LoVo (cell line): Measurements from ENCODE around the gene METTL14.

ENCODE experiments used
- DNase-seq: peaks from one replicate; pipeline ENCODE4 v3.0.0-alpha.2; 2016; ENCODE audit warnings: low spot score

The METTL14 gene

GRCh38 chr4:118734491-118735205 is 49.5 kb downstream of the METTL14 start:
- no peak for DNase-seq

- DNase-seq = no peak
These were observed 51.7 kb downstream of the METTL14 start for GRCh38 chr4:118736900-118737299.

- no peak for DNase-seq
These were observed 52.9 kb downstream of the METTL14 start for GRCh38 chr4:118738090-118738489.

GRCh38 chr4:118739022-118739713 is 54.0 kb downstream of the METTL14 start:
- no peak for DNase-seq

GRCh38 chr4:118740869-118741268 is 55.7 kb downstream of the METTL14 start:
- peak; percentile 5 for DNase-seq

GRCh38 chr4:118741301-118741855 is 56.2 kb downstream of the METTL14 start:
- DNase-seq = no peak

GRCh38 chr4:118742050-118742449 is 56.9 kb downstream of the METTL14 start:
- no peak for DNase-seq

- no peak for DNase-seq
These were observed 58.7 kb downstream of the METTL14 start for GRCh38 chr4:118743867-118744266.

GRCh38 chr4:118745357-118745756 is 60.2 kb downstream of the METTL14 start:
- no peak for DNase-seq

- no peak for DNase-seq
These were observed 61.2 kb downstream of the METTL14 start for GRCh38 chr4:118746251-118746919.

- DNase-seq = no peak
These were observed 64.3 kb downstream of the METTL14 start for GRCh38 chr4:118749347-118749988.

- DNase-seq = no peak
These were observed 66.6 kb downstream of the METTL14 start for GRCh38 chr4:118751629-118752323.

- no peak for DNase-seq
These were observed 67.4 kb downstream of the METTL14 start for GRCh38 chr4:118752551-118752950.

- no peak for DNase-seq
These were observed 67.9 kb downstream of the METTL14 start for GRCh38 chr4:118753096-118753495.

GRCh38 chr4:118753685-118754084 is 68.5 kb downstream of the METTL14 start:
- DNase-seq = no peak

GRCh38 chr4:118754890-118755289 is 69.7 kb downstream of the METTL14 start:
- DNase-seq = no peak

GRCh38 chr4:118755438-118756226 is 70.4 kb downstream of the METTL14 start:
- no peak for DNase-seq

- DNase-seq = no peak
These were observed 71.2 kb downstream of the METTL14 start for GRCh38 chr4:118756429-118756828.

- no peak for DNase-seq
These were observed 71.8 kb downstream of the METTL14 start for GRCh38 chr4:118756958-118757357.

GRCh38 chr4:118757761-118758251 is 72.6 kb downstream of the METTL14 start:
- DNase-seq = no peak

GRCh38 chr4:118758293-118758692 is 73.1 kb downstream of the METTL14 start:
- DNase-seq = no peak
